Activated CD4-positive, alpha-beta T cell treated with anti-CD3 and anti-CD28 coated beads, Interleukin-2, amount 50 U/mL, for 48 hours (primary cell): ENCODE measurements around the gene HSDL1.

Experiments
- DNase-seq, 2 experiments: peaks; one replicate each; pipeline ENCODE4 v3.0.0-alpha.2; 2020

HSDL1 gene

GRCh38 chr16:84175350-84176081, 30.5 kb upstream of the HSDL1 start:
- peak; percentile 52 to 67 for DNase-seq

GRCh38 chr16:84174396-84174795, 29.4 kb upstream of the HSDL1 start:
- DNase-seq, result no peak

GRCh38 chr16:84169765-84170310, 24.9 kb upstream of the HSDL1 start:
- no peak for DNase-seq

- peak; percentile 48 to 66 for DNase-seq
Measured at GRCh38 chr16:84166796-84167695, 22.1 kb upstream of the HSDL1 start.

GRCh38 chr16:84165746-84166145, 20.8 kb upstream of the HSDL1 start:
- no peak for DNase-seq

- DNase-seq, result no peak
Measured at GRCh38 chr16:84161801-84162200, 16.8 kb upstream of the HSDL1 start.

- no peak for DNase-seq
Measured at GRCh38 chr16:84161037-84161436, 16.1 kb upstream of the HSDL1 start.

- DNase-seq, result no peak
Measured at GRCh38 chr16:84159800-84160199, 14.8 kb upstream of the HSDL1 start.

GRCh38 chr16:84159007-84159406, 14.0 kb upstream of the HSDL1 start:
- DNase-seq, result no peak

- no peak for DNase-seq
Measured at GRCh38 chr16:84156342-84156784, 11.4 kb upstream of the HSDL1 start.

GRCh38 chr16:84155771-84156170, 10.8 kb upstream of the HSDL1 start:
- no peak for DNase-seq

- DNase-seq, result no peak
Measured at GRCh38 chr16:84155226-84155625, 10.2 kb upstream of the HSDL1 start.

- DNase-seq, result no peak
Measured at GRCh38 chr16:84153660-84154214, 8.8 kb upstream of the HSDL1 start.

GRCh38 chr16:84150926-84151325, 5.9 kb upstream of the HSDL1 start:
- DNase-seq, result no peak

GRCh38 chr16:84144209-84144858, 643 bp downstream of the HSDL1 start:
- peak; percentile 50 to 61 for DNase-seq

GRCh38 chr16:84143784-84144199, 1.2 kb downstream of the HSDL1 start:
- no peak for DNase-seq

- no peak for DNase-seq
Measured at GRCh38 chr16:84143081-84143480, 1.9 kb downstream of the HSDL1 start.

- DNase-seq, result no peak
Measured at GRCh38 chr16:84141143-84141670, 3.8 kb downstream of the HSDL1 start.

GRCh38 chr16:84139628-84140258, 5.2 kb downstream of the HSDL1 start:
- DNase-seq, result no peak

- DNase-seq, result peak; percentile 36 to 48
Measured at GRCh38 chr16:84138824-84139627, 6.0 kb downstream of the HSDL1 start.

GRCh38 chr16:84138500-84138823, 6.5 kb downstream of the HSDL1 start:
- no peak for DNase-seq
